RPMI8226 (cell line): ENCODE measurements around the gene B4GALNT4.
"Not testable (repeated sequence)": the region's sequence is repeated elsewhere in the genome, so short reads cannot be mapped to it uniquely, and the experiment has no call there.

Source experiments
- DNase-seq: peaks from one replicate; pipeline ENCODE4 v3.0.0-alpha.2; 2015

The B4GALNT4 gene

GRCh38 chr11:424766-425165 is 55.5 kb downstream of the B4GALNT4 start:
- not testable (repeated sequence) for DNase-seq

DNA sequence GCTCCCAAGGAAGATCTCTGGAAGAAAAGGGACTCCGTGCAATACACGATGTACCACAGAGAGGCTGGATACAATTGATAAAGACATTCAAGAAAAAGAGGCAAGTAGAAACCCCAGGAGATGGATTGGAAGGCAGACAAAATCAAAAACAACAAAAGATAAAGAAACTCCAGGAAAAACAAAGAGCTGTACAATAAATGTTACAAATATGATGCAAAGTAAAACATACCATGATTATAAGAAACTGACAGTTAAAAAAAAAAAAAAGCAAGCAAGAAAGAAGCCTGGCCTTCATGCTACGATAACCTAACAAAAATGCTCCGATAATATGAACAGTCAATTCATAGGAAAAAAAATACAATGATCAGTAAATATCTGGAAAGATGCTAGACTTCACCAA is 56.0 kb downstream of the B4GALNT4 start:
- DNase-seq, result no peak

DNA sequence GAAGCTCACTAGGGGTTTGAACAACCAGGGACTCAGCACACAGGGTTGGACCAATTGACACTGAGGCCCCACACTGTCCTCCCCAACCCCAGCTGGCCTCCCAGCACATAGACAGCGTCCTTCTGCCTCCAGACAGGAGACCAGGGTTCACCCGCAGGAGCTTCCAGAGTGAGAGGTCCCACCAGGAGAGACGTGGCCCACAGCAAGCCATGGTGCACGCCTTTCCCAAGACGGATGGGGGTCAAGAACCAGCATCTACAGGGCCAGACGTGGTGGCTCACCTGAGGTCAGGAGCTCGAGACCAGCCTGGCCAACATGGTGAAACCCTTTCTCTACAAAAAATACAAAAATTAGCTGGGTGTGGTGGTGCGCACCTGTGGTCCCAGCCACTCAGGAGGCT is 57.6 kb downstream of the B4GALNT4 start:
- DNase-seq, result no peak

DNA sequence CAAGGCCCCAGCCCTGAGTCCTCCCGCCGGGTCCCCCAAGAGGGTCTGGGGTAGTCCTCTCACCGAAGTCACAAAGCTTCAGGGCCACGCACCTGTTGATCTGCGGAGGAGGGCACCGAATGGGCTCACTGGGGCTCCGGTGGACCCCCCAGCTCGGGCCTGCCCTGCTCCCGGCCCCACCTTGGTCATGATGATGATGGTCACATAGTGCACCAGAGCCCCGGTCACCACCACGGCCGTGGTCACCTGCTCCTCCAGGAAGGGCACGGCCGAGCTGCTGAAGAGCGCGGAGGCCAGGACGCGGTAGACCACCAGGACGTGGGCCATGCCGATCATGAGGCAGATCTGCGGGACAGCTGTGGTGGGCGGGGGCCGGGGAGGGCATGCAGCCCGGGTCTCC is 59.0 kb downstream of the B4GALNT4 start:
- no peak for DNase-seq

GRCh38 chr11:429391-429790 is 60.1 kb downstream of the B4GALNT4 start:
- DNase-seq, result no peak

- DNase-seq, result no peak
Measured at GRCh38 chr11:429931-430456, 60.7 kb downstream of the B4GALNT4 start.
